ENCODE results near the gene DNAH7. TPM values are rescaled to one million over a fixed set of nuclear protein-coding genes. Genes with fewer than 3 reads are reported as not detected.

DNAH7 gene
- total RNA-seq, 6 experiments from 2014 or later = 0.12 to 0.35 (median 0.26) TPM

- no peak for ATAC-seq
- 47% methylated on average over 3 of the region's 4 CpGs for WGBS (ENCODE audit: insufficient coverage, low coverage, low lambda C conversion rate, missing lambda C conversion rate)
- Histone ChIP-seq H3K9me3 (no peaks in the 10 kb centered on the region), H3K4me3 (no peak overlapping the region), H3K4me1 (no peaks in the 10 kb centered on the region), H3K36me3 (no peaks in the 10 kb centered on the region), H3K27ac (no peak overlapping the region), H3K27me3 (no peaks in the 10 kb centered on the region)
- TF ChIP-seq POLR2A (IDR thresholded peaks at IDR 0.05) = no peak
- TF ChIP-seq CTCF (IDR thresholded peaks at IDR 0.05) = no peak
- intact Hi-C loops (cut with DNase I) = no loop called here
- DNase-seq = no peak
These were observed 197.3 kb downstream of the DNAH7 start for GRCh38 chr2:195871326-195871725.

GRCh38 chr2:195864316-195864715 is 204.3 kb downstream of the DNAH7 start:
- 79% methylated on average over 6 of the region's 6 CpGs for WGBS (ENCODE audit: insufficient coverage, low coverage, low lambda C conversion rate, missing lambda C conversion rate)

GRCh38 chr2:195863564-195863963 is 205.1 kb downstream of the DNAH7 start:
- TF ChIP-seq CTCF (IDR thresholded peaks at IDR 0.05) = no peak
- TF ChIP-seq POLR2A (IDR thresholded peaks at IDR 0.05) = no peak
- DNase-seq (no peak), ATAC-seq (peak in 2 of 4 donors; percentile 15 to 39)
- WGBS (ENCODE audit: insufficient coverage, low coverage, low lambda C conversion rate, missing lambda C conversion rate) = 16% methylated on average over 4 of the region's 4 CpGs
- Histone ChIP-seq H3K27ac (no peak overlapping the region), H3K27me3 (no peaks in the 10 kb centered on the region), H3K4me1 (no peaks in the 10 kb centered on the region), H3K9me3 (no peaks in the 10 kb centered on the region), H3K4me3 (no peak overlapping the region), H3K36me3 (no peaks in the 10 kb centered on the region)
- intact Hi-C loops (cut with DNase I) = no loop called here

More at GRCh38 chr2:195864316-195864715, 204.3 kb downstream of the DNAH7 start:
- Histone ChIP-seq H3K27me3 (no peaks in the 10 kb centered on the region), H3K4me3 (no peak overlapping the region), H3K36me3 (no peaks in the 10 kb centered on the region), H3K4me1 (no peaks in the 10 kb centered on the region), H3K9me3 (no peaks in the 10 kb centered on the region), H3K27ac (no peak overlapping the region)
- intact Hi-C loops (cut with DNase I) = no loop called here
- TF ChIP-seq POLR2A (IDR thresholded peaks at IDR 0.05) (no peak), CTCF (IDR thresholded peaks at IDR 0.05) (no peak)
- no peak for ATAC-seq
- DNase-seq = no peak

GRCh38 chr2:195863121-195863520 is 205.5 kb downstream of the DNAH7 start:
- no peak for ATAC-seq
- H3K27ac ChIP-seq = no peak overlapping the region
- 43% methylated on average over 3 of the region's 3 CpGs for WGBS (ENCODE audit: insufficient coverage, low coverage, low lambda C conversion rate, missing lambda C conversion rate)

More at GRCh38 chr2:195863121-195863520, 205.5 kb downstream of the DNAH7 start:
- no peak for TF ChIP-seq POLR2A (IDR thresholded peaks at IDR 0.05)
- no peak for TF ChIP-seq CTCF (IDR thresholded peaks at IDR 0.05)
- Histone ChIP-seq H3K9me3 (no peaks in the 10 kb centered on the region), H3K4me3 (no peak overlapping the region), H3K27me3 (no peaks in the 10 kb centered on the region), H3K4me1 (no peaks in the 10 kb centered on the region), H3K36me3 (no peaks in the 10 kb centered on the region)
- no peak for DNase-seq
- intact Hi-C loops (cut with DNase I) = no loop called here
